Measurements from ENCODE around the gene JOSD1.

GRCh38 chr22:38710351-38710750 is 9.6 kb upstream of the JOSD1 start:
- TF ChIP-seq, protein P1, sequence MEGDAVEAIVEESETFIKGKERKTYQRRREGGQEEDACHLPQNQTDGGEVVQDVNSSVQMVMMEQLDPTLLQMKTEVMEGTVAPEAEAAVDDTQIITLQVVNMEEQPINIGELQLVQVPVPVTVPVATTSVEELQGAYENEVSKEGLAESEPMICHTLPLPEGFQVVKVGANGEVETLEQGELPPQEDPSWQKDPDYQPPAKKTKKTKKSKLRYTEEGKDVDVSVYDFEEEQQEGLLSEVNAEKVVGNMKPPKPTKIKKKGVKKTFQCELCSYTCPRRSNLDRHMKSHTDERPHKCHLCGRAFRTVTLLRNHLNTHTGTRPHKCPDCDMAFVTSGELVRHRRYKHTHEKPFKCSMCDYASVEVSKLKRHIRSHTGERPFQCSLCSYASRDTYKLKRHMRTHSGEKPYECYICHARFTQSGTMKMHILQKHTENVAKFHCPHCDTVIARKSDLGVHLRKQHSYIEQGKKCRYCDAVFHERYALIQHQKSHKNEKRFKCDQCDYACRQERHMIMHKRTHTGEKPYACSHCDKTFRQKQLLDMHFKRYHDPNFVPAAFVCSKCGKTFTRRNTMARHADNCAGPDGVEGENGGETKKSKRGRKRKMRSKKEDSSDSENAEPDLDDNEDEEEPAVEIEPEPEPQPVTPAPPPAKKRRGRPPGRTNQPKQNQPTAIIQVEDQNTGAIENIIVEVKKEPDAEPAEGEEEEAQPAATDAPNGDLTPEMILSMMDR (IDR thresholded peaks at IDR 0.05): no peak
- TF ChIP-seq POLR2A (IDR thresholded peaks at IDR 0.05): no peak
